Measurements from ENCODE around the gene TENM4. TPM values are rescaled to one million over a fixed set of nuclear protein-coding genes. Genes with fewer than 3 reads are reported as not detected.

The TENM4 gene
- total RNA-seq, 1 experiment from 2014 or later: 25.0 TPM

GRCh38 chr11:79108851-79109250 lies 332.0 kb downstream of the TENM4 start:
- no peak for TF ChIP-seq ATF6 (CRISPR knock-in tag; IDR thresholded peaks at IDR 0.05)
- no peak for TF ChIP-seq ESRRA (CRISPR knock-in tag; IDR thresholded peaks at IDR 0.05; ENCODE audit: borderline replicate concordance)
- TF ChIP-seq, protein P1, sequence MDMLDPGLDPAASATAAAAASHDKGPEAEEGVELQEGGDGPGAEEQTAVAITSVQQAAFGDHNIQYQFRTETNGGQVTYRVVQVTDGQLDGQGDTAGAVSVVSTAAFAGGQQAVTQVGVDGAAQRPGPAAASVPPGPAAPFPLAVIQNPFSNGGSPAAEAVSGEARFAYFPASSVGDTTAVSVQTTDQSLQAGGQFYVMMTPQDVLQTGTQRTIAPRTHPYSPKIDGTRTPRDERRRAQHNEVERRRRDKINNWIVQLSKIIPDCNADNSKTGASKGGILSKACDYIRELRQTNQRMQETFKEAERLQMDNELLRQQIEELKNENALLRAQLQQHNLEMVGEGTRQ (CRISPR knock-in tag; IDR thresholded peaks at IDR 0.05): no peak
- TF ChIP-seq TEAD1 (CRISPR knock-in tag; IDR thresholded peaks at IDR 0.05): no peak
- TF ChIP-seq KAT7 (CRISPR knock-in tag; IDR thresholded peaks at IDR 0.05; ENCODE audit: borderline replicate concordance): no peak
- TF ChIP-seq PREB (CRISPR knock-in tag; IDR thresholded peaks at IDR 0.05; ENCODE audit: borderline replicate concordance): no peak
- no peak for TF ChIP-seq ZNF232 (CRISPR knock-in tag; IDR thresholded peaks at IDR 0.05)
- TF ChIP-seq STAT6 (CRISPR knock-in tag; conservative IDR thresholded peaks at IDR 0.05; ENCODE audit: low read depth): no peak
- no peak for TF ChIP-seq NFATC4 (CRISPR knock-in tag; IDR thresholded peaks at IDR 0.05)
- ATAC-seq (no peak), DNase-seq (ENCODE audit: low spot score) (no peak)
- Mint-ChIP-seq H3K27me3 (ENCODE audit: low read depth) (no peaks in the 10 kb centered on the region), H3K9me3 (no peaks in the 10 kb centered on the region), H3K4me3 (no peak overlapping the region), H3K27ac (no peak overlapping the region), H3K36me3 (no peaks in the 10 kb centered on the region), H3K4me1 (peaks cover 10% of the 10 kb centered on the region)
- CTCF ChIA-PET: interaction anchor here (2.2 to 3.0 kb wide), 2 partner anchors 9 to 463 kb away, joined by 8 to 22 read pairs; no protein-coding TSS in a partner anchor
- POLR2A ChIA-PET: no interaction called here

DNA sequence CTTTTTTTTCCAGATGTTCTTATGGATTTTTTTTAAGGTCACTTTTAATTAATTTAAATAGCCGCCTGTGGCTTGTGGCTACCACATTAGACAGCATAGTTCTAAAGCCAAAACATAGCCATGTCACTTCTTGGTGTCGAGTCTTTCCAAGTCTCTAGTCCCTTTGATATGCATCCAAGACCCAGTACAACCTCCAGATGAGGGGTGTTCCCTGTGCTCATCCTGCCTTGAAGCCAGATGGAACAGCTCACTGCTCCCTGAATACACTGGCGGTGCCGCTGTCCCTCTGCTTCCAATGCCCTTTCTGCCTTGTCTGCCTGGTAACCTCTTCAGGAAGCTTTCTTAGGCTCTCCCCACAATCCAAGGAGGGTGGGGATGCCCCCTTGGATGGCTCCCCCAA lies 338.0 kb downstream of the TENM4 start:
- Mint-ChIP-seq H3K27me3 (ENCODE audit: low read depth) (no peaks in the 10 kb centered on the region; the same call in 1 of the 2 replicates), H3K9me3 (no peaks in the 10 kb centered on the region), H3K4me3 (no peak overlapping the region), H3K27ac (no peak overlapping the region), H3K36me3 (no peaks in the 10 kb centered on the region), H3K4me1 (peaks cover 4% of the 10 kb centered on the region; the same call in 1 of the 2 replicates)
- DNase-seq (ENCODE audit: low spot score): no peak
- POLR2A ChIA-PET: no interaction called here
- CTCF ChIA-PET: interaction anchor here (0.8 to 1.2 kb wide), 3 partner anchors 16 to 372 kb away, joined by 3 read pairs; no protein-coding TSS in a partner anchor
- ATAC-seq: no peak
- no peak for TF ChIP-seq SOX15 (CRISPR knock-in tag; IDR thresholded peaks at IDR 0.05)

GRCh38 chr11:79101656-79102055 lies 339.2 kb downstream of the TENM4 start:
- Mint-ChIP-seq H3K9me3 (no peaks in the 10 kb centered on the region), H3K27me3 (ENCODE audit: low read depth) (no peaks in the 10 kb centered on the region; the same call in 1 of the 2 replicates), H3K4me1 (peaks cover 6% of the 10 kb centered on the region), H3K27ac (no peak overlapping the region), H3K4me3 (no peak overlapping the region), H3K36me3 (no peaks in the 10 kb centered on the region)
- no peak for DNase-seq (ENCODE audit: low spot score)
- CTCF ChIA-PET: interaction anchor here (1.2 to 4.5 kb wide), 2 partner anchors 371 to 456 kb away, joined by 3 to 49 read pairs; no protein-coding TSS in a partner anchor
- POLR2A ChIA-PET: no interaction called here
- no peak for TF ChIP-seq NR3C1 (CRISPR knock-in tag; conservative IDR thresholded peaks at IDR 0.05; ENCODE audit: low read depth)
- no peak for TF ChIP-seq ZNF138 (CRISPR knock-in tag; conservative IDR thresholded peaks at IDR 0.05)
- TF ChIP-seq SMAD3 (CRISPR knock-in tag; IDR thresholded peaks at IDR 0.05; ENCODE audit: borderline replicate concordance): no peak
- no peak for TF ChIP-seq ZNF219 (CRISPR knock-in tag; IDR thresholded peaks at IDR 0.05; ENCODE audit: borderline replicate concordance)
- TF ChIP-seq ARID4B (CRISPR knock-in tag; IDR thresholded peaks at IDR 0.05; ENCODE audit: borderline replicate concordance): no peak
- no peak for TF ChIP-seq IRF1 (CRISPR knock-in tag; IDR thresholded peaks at IDR 0.05)
- no peak for TF ChIP-seq ATF1 (CRISPR knock-in tag; IDR thresholded peaks at IDR 0.05)
- TF ChIP-seq E2F5 (CRISPR knock-in tag; IDR thresholded peaks at IDR 0.05): no peak
- no peak for ATAC-seq

Data from WTC11 (cell line).